Peyer's patch (tissue), 4 donors: ENCODE results near the gene GRM1.

Experiments used
- CTCF ChIP-seq, 6 experiments: fragments of 450-650 bp in 4 of 6; fragments of 200-600 bp in 2 of 6; sonication (generic) in 1 of 6; IDR thresholded peaks; one replicate each; pipeline ENCODE4 v1.5.1; 2017 to 2019; ENCODE audit warnings: antibody characterized with exemption in 6 of 6, mild to moderate bottlenecking in 3 of 6, moderate library complexity in 1 of 6
- POLR2A ChIP-seq, 2 donors: fragments of 450-650 bp; IDR thresholded peaks; one replicate each; pipeline ENCODE4 v1.5.1; 2017; ENCODE audit warnings: antibody characterized with exemption in 2 of 2, mild to moderate bottlenecking in 2 of 2, moderate library complexity in 2 of 2

- TF ChIP-seq CTCF (IDR thresholded peaks at IDR 0.05) (no peak), POLR2A (IDR thresholded peaks at IDR 0.05) (no peak)
These were observed 229.3 kb downstream of the GRM1 start for GRCh38 chr6:146258206-146258605.
